Measurements from ENCODE around the gene DHDH.
A peak's percentile ranks its signal among the peaks of the same experiment; 100 is the strongest.

Gene DHDH

DNA sequence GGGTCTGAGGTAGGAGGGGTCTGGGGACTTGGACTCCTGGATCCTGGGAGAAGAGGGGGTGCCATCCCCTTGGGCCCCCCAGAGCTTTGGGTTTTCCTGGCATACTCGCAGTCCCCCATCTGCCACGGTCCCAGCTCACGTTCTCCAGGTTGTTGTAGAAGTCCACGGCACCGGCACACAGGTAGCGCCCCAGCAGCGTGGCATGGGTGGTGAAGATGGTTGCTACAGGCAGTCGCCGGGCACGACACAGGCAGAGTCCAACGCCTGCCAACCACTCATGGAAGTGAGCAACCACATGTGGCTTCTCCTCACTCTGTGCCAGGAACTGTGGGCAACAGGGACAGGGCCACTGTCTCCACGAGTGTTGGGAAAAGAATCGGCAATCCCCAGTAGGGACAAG lies 52.2 kb downstream of the DHDH start:
- H3K27ac Mint-ChIP-seq: no peak overlapping the region
- H3K36me3 Mint-ChIP-seq: peaks cover 68% of the 10 kb centered on the region
- H3K9me3 Mint-ChIP-seq: no peaks in the 10 kb centered on the region
- H3K27me3 Mint-ChIP-seq: no peaks in the 10 kb centered on the region
- H3K4me1 Mint-ChIP-seq: peaks cover 33% of the 10 kb centered on the region
- H3K4me3 Mint-ChIP-seq: no peak overlapping the region
- ATAC-seq: no peak

DNA sequence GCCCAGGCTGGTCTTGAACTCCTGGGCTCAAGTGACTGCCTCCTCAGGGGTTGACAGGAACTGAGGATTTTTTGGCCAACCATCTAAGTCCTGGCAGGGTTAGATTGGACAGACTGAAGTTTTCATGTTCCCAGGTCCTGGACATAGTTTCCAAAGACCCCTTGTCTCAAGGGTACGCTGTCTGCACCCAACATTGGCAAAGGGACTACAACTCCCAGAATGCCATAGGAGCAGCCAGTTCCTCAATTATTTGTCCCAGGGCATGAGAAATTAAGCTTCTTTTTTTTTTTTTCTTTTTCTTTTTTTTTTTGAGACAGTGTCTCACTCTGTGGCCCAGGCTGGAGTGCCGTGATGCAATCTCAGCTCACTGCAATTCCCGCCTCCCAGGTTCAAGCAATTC lies 52.7 kb downstream of the DHDH start:
- no peaks in the 10 kb centered on the region for H3K9me3 Mint-ChIP-seq
- no peak overlapping the region for H3K27ac Mint-ChIP-seq
- peaks cover 38% of the 10 kb centered on the region for H3K4me1 Mint-ChIP-seq
- peaks cover 73% of the 10 kb centered on the region for H3K36me3 Mint-ChIP-seq
- H3K4me3 Mint-ChIP-seq: no peak overlapping the region
- no peak for ATAC-seq
- H3K27me3 Mint-ChIP-seq: no peaks in the 10 kb centered on the region

DNA sequence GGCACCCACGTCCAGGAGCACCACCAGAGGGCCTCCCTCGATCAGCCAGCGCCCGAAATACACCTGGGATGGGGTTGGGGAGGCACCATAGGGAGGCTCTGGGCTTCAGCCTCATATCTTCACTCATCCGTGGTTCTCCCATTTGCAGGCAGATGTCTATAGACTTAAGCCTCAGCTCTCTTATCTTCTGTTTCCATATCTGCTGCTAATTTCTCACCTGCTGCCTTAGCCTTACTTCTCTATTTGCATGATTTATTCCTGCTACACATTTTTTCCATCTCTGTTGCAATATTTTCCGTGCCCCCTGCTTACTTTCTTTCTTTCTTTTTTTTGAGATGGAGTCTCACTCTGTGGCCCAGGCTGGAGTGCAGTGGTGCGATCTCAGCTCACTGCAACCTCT lies 53.8 kb downstream of the DHDH start:
- ATAC-seq: no peak

DNA sequence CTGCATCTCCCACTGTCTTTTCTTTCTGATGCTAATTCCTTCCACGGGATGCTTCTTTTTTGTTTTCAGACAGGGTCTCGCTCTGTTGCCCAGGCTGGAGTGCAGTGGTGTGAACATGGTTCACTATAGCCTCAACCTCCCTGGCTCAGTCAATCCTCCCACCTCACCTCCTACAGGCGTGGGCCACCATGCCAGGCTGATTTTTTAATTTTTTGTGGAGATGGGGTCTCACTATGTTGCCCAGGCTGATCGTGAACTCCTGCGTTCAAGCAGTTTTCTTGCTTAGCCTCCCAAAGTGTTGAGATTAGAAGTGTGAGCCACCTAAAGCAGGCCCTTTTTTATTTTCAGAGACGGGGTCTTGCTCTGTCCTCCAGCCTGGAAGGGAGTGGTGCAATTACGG lies 54.8 kb downstream of the DHDH start:
- no peak overlapping the region for H3K4me3 Mint-ChIP-seq
- H3K36me3 Mint-ChIP-seq: peaks cover 55% of the 10 kb centered on the region
- H3K9me3 Mint-ChIP-seq: no peaks in the 10 kb centered on the region
- H3K27me3 Mint-ChIP-seq: no peaks in the 10 kb centered on the region
- H3K27ac Mint-ChIP-seq: peak overlapping the region; percentile 11
- ATAC-seq: no peak
- peaks cover 40% of the 10 kb centered on the region for H3K4me1 Mint-ChIP-seq

More for the DNA sequence above, 53.8 kb downstream of the DHDH start:
- Mint-ChIP-seq H3K27me3 (no peaks in the 10 kb centered on the region), H3K4me3 (no peak overlapping the region), H3K4me1 (peaks cover 35% of the 10 kb centered on the region), H3K27ac (peak overlapping the region; percentile 11), H3K36me3 (peaks cover 65% of the 10 kb centered on the region), H3K9me3 (no peaks in the 10 kb centered on the region)

DNA sequence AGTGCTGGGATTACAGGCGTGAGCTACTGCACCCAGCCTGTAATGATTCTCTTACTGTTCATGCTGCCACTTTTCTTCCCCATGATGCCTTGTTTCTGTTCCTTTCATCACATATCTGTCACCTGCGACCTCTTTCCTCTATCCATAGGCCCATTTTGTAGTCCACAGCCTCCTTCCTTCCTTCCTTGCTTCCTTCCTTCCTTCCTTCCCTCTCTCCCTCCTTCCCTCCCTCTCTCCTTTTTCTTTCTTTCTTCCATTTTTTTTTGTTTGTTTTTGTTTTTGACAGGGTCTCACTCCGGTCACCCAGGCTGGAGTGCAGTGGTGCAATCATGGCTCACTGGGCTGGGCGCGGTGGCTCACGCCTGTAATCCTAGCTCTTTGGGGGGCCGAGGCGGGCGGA lies 55.4 kb downstream of the DHDH start:
- no peak overlapping the region for H3K27ac Mint-ChIP-seq
- H3K27me3 Mint-ChIP-seq: no peaks in the 10 kb centered on the region
- H3K36me3 Mint-ChIP-seq: peaks cover 54% of the 10 kb centered on the region
- no peak for ATAC-seq
- H3K9me3 Mint-ChIP-seq: no peaks in the 10 kb centered on the region
- no peak overlapping the region for H3K4me3 Mint-ChIP-seq
- peaks cover 44% of the 10 kb centered on the region for H3K4me1 Mint-ChIP-seq

DNA sequence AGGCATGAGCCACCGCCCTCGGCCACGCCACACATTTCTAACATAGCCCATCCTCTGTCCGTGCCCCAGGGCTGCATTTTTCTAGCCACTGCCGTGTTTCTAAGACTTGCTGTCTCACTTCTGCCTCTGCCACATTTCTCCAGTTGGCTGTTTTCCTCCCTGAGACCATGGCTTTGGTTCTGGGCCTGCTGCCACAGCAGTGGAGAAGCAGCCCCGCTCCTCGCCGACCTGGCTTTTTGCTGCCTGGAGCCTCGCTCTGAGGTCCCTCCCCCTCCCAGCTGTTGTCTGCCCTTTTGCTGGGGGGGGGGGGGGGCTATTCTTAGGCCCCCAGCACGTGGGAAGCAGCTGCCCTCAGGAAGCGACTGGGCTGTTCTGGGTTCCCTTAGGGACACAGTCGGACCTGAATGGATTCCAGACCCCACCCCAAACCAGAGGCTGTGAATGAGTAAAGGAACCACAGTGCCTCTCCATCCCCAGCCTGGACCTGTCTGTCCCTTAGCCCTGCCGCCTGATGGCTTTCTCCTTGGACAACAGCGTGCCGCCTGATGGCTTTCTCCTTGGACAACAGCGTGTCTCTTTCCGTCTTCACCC lies 56.3 kb downstream of the DHDH start:
- Mint-ChIP-seq H3K4me1 (peaks cover 53% of the 10 kb centered on the region), H3K27me3 (no peaks in the 10 kb centered on the region), H3K4me3 (no peak overlapping the region), H3K36me3 (peaks cover 59% of the 10 kb centered on the region), H3K9me3 (no peaks in the 10 kb centered on the region), H3K27ac (peak overlapping the region; percentile 33)
- ATAC-seq: no peak

DNA sequence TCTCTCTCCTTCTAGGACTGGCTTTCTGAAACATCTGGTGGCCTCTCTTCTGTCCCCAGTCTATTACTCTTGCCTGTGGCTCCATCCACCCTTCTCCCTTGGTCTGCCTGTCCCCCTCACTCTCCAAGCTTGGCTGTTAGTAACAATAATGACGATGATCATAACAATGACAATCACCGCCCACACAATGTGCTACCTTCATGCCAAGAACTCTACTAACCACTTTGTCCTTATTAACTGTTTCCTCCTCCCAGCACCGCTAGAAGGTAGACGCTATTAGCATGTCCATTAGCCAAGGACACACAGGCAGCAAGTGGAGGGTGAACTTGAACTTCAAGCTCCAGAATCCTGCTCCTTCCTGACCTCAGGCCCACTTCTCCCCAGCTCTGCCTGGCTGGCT lies 56.9 kb downstream of the DHDH start:
- Mint-ChIP-seq H3K27ac (peak overlapping the region; percentile 33), H3K4me1 (peaks cover 59% of the 10 kb centered on the region), H3K4me3 (no peak overlapping the region), H3K27me3 (no peaks in the 10 kb centered on the region), H3K9me3 (no peaks in the 10 kb centered on the region), H3K36me3 (peaks cover 58% of the 10 kb centered on the region)
- ATAC-seq: no peak

DNA sequence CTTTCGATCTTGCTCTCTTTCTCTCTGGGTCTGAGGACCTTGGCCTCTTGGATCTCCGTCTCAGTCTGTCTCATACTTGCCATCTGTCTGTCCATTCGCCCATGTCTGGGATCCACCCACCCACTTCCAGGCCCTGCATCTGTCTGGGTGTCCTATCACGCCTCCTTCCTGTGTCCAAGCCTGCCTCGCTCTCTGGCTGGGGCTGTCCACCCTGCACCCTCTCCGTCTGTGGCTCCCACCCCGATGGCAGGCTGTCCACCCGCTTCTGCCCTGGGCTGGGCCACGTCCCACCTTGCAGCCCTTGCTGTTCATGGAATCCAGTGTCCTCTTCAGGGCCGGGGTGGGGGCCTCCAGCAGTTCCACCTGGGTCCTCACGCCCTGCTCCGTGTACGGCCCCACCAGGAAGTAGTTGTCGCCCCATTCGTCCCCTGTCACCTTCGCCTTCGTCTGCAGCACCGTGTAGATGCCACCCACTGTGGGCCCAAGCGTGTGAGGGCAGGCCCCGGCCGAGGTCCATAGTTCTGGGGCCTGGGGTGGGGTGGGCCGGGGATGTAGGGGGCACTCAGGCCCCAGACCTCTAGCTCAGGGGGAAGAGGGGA lies 57.6 kb downstream of the DHDH start:
- Mint-ChIP-seq H3K4me3 (no peak overlapping the region), H3K27ac (peak overlapping the region; percentile 33), H3K9me3 (no peaks in the 10 kb centered on the region), H3K36me3 (peaks cover 53% of the 10 kb centered on the region), H3K4me1 (peaks cover 60% of the 10 kb centered on the region), H3K27me3 (no peaks in the 10 kb centered on the region)
- no peak for ATAC-seq

DNA sequence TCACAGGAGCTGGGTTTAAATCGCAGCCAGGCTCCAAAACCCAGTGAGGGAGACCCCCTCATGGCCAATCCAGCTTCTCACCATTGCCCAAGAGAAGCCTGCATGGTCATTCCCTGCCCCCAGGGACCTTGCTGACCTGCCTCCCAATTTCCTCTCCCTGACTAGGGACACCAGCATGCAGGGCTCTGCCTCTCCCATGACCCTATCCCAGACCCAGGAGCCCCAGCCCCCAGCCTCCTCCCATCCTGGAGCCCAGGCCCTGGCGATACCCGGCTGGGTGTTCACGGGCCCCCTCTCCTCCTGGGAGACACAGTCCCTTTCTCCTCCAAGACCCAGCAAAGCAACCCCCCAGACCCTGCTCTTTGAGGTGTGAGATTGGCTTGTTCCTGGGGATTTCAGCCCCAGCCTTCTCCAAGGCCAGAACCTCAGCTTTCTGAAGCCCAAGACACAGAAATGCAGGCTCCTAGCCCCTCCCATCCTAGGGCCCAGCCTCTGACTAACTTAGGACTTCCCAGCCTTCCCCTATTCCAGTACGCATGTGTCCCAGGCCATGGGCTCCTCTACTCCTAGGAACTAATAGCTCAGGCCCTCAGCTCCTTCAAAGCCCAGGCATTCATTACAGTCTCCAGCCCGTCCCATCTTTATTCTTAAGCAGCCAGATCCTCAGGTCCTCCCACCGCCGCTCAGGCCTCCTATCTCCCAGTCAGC lies 58.5 kb downstream of the DHDH start:
- H3K27me3 Mint-ChIP-seq: no peaks in the 10 kb centered on the region
- peaks cover 48% of the 10 kb centered on the region for H3K36me3 Mint-ChIP-seq
- peaks cover 62% of the 10 kb centered on the region for H3K4me1 Mint-ChIP-seq
- peak overlapping the region; percentile 93 for H3K27ac Mint-ChIP-seq
- H3K4me3 Mint-ChIP-seq: peak overlapping the region; percentile 88
- ATAC-seq: no peak
- H3K9me3 Mint-ChIP-seq: no peaks in the 10 kb centered on the region

DNA sequence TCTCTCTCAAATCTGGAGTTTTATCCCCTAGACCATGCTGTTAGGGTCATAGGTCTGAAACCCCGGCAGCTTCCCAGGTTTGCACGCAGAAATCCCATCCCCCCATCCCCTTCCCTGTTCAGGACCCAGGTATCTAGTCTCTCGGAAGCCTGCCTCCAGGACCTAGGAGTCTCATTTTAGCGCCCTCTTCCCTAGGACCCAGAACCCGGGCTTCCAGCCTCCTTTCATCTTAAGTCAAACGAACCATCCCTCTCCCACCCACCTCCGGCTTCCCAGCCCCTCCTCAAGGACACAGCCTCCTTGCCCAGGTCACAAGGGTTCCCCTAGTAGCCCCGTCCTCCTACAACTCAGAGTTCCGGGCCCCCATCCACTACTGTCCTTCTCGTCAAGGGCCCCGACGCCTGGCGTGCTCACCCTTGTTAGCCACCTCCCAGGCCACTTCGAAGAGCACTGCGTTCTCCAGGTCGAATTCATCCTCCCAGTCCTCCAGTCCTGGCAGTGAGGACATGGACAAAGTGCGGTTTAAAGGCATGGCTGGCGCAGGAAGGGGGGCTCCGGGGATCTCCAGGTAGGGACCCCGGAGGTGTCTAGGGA lies 59.2 kb downstream of the DHDH start:
- Mint-ChIP-seq H3K4me3 (peak overlapping the region; percentile 88), H3K27me3 (no peaks in the 10 kb centered on the region), H3K9me3 (no peaks in the 10 kb centered on the region), H3K36me3 (peaks cover 43% of the 10 kb centered on the region), H3K4me1 (peaks cover 61% of the 10 kb centered on the region), H3K27ac (peak overlapping the region; percentile 93)
- no peak for ATAC-seq

DNA sequence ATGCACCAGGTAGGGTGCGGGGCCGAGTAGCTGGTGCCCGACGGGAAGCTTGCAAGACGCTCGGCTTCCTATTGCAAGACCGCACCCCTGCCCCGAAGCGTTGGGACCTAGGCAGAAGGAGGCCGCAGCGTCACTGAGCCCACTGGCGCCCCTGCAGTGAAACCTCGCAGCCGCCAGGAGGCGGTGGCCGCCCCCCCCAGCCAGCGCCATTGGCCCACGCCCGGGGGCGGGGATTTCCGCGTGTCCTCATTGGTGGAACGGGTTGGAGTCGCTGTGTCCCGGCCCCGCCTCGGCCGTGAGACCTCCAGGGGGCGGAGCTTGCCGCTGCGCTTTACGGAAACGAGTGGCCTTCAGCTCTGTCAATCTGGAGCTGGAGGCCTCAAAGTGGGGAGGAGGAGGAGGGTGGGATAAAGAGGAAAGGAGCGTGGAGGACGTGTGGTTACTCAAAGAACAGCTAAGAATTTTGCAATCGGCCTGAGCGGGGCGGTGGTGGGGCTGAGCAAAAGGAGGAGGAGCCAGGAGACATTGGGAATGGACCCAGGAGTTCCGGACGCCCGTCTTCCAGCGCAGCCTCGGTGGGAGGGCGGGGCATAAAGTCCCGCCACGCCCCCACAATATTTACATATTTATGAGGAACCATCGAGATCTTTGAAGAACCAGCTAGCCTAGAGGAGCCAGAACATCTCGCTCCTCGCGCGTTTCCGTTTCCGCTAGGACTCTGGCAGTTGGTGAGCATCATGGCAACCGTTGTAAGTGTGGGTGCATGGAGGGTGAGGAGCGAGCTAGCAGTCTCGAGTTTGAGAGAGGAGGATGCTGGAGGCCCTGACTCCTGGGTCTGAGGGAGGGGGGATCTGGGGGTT lies 59.9 kb downstream of the DHDH start, which contains the start of the genes GYS1 and RUVBL2:
Gene GYS1, minus strand, starts transcription at position 135 of the 860 bp plus-strand sequence. CDS start 197 bp downstream, outside the sequence.
Gene RUVBL2, plus strand, starts transcription at position 713 of the 860 bp plus-strand sequence. Its CDS starts 25 bp downstream, at position 738.
- Mint-ChIP-seq H3K27ac (peak within 1 kb of the TSS; percentile 93), H3K9me3 (no peaks in the 10 kb centered on the region), H3K4me1 (peaks cover 60% of the 10 kb centered on the region), H3K36me3 (peaks cover 39% of the 10 kb centered on the region), H3K27me3 (no peaks in the 10 kb centered on the region), H3K4me3 (peak within 1 kb of the TSS; percentile 88)
- ATAC-seq: peak; percentile 98

DNA sequence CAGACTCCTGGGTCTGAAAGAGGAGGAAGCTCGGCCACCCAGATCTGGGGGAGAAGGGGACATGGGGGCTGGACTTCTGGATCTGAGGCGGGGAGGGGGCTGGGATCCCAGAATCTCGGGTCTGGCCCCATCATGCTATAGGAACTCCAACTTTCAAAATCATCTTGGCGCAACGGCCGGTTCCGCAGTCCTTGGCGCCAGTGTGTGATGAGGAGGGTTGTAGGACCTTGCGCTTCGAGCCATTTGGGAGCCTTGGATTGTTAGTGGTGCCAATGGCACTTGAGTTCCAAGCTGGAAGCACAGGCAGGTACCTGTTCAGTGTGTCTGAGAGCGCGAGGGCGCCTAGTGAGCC lies 60.5 kb downstream of the DHDH start:
- Mint-ChIP-seq H3K4me3 (peak overlapping the region; percentile 88), H3K9me3 (no peaks in the 10 kb centered on the region), H3K27me3 (no peaks in the 10 kb centered on the region), H3K4me1 (peaks cover 60% of the 10 kb centered on the region), H3K36me3 (peaks cover 35% of the 10 kb centered on the region), H3K27ac (peak overlapping the region; percentile 93)
- no peak for ATAC-seq

Measured in stimulated activated memory B cell treated with anti-CD40 and anti-IgM and Interleukin-4, amounts not matched to agents 10 μg/mL and 1 μg/mL and 100 μg/mL, for 72 hours (primary cell).